ENCODE results near the gene HLF. TPM values are rescaled to one million over a fixed set of nuclear protein-coding genes. Genes with fewer than 3 reads are reported as not detected.

The HLF gene
- total RNA-seq, 1 donor from 2014 or later, result 1.3 TPM

- no peak overlapping the region for H3K27ac Mint-ChIP-seq
- H3K4me3 Mint-ChIP-seq, result no peak overlapping the region
- no peak for DNase-seq (ENCODE audit: low spot score in 2 of 2, unreplicated experiment in 2 of 2)
These were observed 39.6 kb downstream of the HLF start for GRCh38 chr17:55304171-55304859.

GRCh38 chr17:55305321-55306087, 40.7 kb downstream of the HLF start:
- no peaks in the 10 kb centered on the region for H3K27me3 Mint-ChIP-seq (ENCODE audit: low read depth)

More at GRCh38 chr17:55304171-55304859, 39.6 kb downstream of the HLF start:
- peaks cover 4% of the 10 kb centered on the region for H3K27me3 Mint-ChIP-seq (ENCODE audit: low read depth)
- H3K4me1 Mint-ChIP-seq, result no peaks in the 10 kb centered on the region
- TF ChIP-seq CTCF (IDR thresholded peaks at IDR 0.05; ENCODE audit: unreplicated experiment), result no peak
- H3K9me3 Mint-ChIP-seq, result no peaks in the 10 kb centered on the region
- H3K36me3 Mint-ChIP-seq, result no peaks in the 10 kb centered on the region

GRCh38 chr17:55307879-55308278, 43.1 kb downstream of the HLF start:
- DNase-seq (ENCODE audit: low spot score in 2 of 2, unreplicated experiment in 2 of 2), result no peak
- no peak overlapping the region for H3K27ac Mint-ChIP-seq

More at GRCh38 chr17:55305321-55306087, 40.7 kb downstream of the HLF start:
- Mint-ChIP-seq H3K9me3 (no peaks in the 10 kb centered on the region), H3K4me1 (no peaks in the 10 kb centered on the region), H3K4me3 (no peak overlapping the region), H3K36me3 (no peaks in the 10 kb centered on the region), H3K27ac (no peak overlapping the region)
- DNase-seq (ENCODE audit: low spot score in 2 of 2, unreplicated experiment in 2 of 2), result no peak
- TF ChIP-seq CTCF (IDR thresholded peaks at IDR 0.05; ENCODE audit: unreplicated experiment), result no peak

GRCh38 chr17:55308613-55309391, 44.0 kb downstream of the HLF start:
- H3K4me1 Mint-ChIP-seq, result no peaks in the 10 kb centered on the region
- no peak for TF ChIP-seq CTCF (IDR thresholded peaks at IDR 0.05; ENCODE audit: unreplicated experiment)
- no peak overlapping the region for H3K27ac Mint-ChIP-seq
- no peaks in the 10 kb centered on the region for H3K9me3 Mint-ChIP-seq
- DNase-seq (ENCODE audit: low spot score in 2 of 2, unreplicated experiment in 2 of 2), result no peak
- H3K27me3 Mint-ChIP-seq (ENCODE audit: low read depth), result no peaks in the 10 kb centered on the region
- no peaks in the 10 kb centered on the region for H3K36me3 Mint-ChIP-seq
- H3K4me3 Mint-ChIP-seq, result no peak overlapping the region

More at GRCh38 chr17:55307879-55308278, 43.1 kb downstream of the HLF start:
- Mint-ChIP-seq H3K9me3 (no peaks in the 10 kb centered on the region), H3K36me3 (no peaks in the 10 kb centered on the region), H3K4me3 (no peak overlapping the region), H3K4me1 (no peaks in the 10 kb centered on the region), H3K27me3 (ENCODE audit: low read depth) (no peaks in the 10 kb centered on the region)
- no peak for TF ChIP-seq CTCF (IDR thresholded peaks at IDR 0.05; ENCODE audit: unreplicated experiment)

- no peak for DNase-seq (ENCODE audit: low spot score in 2 of 2, unreplicated experiment in 2 of 2)
- Mint-ChIP-seq H3K4me1 (peaks cover 8% of the 10 kb centered on the region), H3K27ac (no peak overlapping the region), H3K36me3 (no peaks in the 10 kb centered on the region), H3K4me3 (no peak overlapping the region), H3K27me3 (ENCODE audit: low read depth) (no peaks in the 10 kb centered on the region), H3K9me3 (no peaks in the 10 kb centered on the region)
- no peak for TF ChIP-seq CTCF (IDR thresholded peaks at IDR 0.05; ENCODE audit: unreplicated experiment)
These were observed 47.1 kb downstream of the HLF start for GRCh38 chr17:55311767-55312375.
